ENCODE results near the gene AP4B1.

The AP4B1 gene

GRCh38 chr1:113947388-113948107 lies 42.9 kb upstream of the AP4B1 start:
- no peaks in the 10 kb centered on the region for H3K27me3 ChIP-seq
- intact Hi-C loops (cut with DNase I; ENCODE audit: low total_unique reads): no loop called here
- H3K27ac ChIP-seq: peak overlapping the region; percentile 40 to 50
- H3K4me3 ChIP-seq: no peak overlapping the region
- no peak for DNase-seq
- H3K9me3 ChIP-seq: no peaks in the 10 kb centered on the region
- no peak for TF ChIP-seq CTCF (IDR thresholded peaks at IDR 0.05)
- H3K36me3 ChIP-seq: peaks cover 0 to 11% (median under 1%) of the 10 kb centered on the region in 3 donors
- peaks cover 0 to 55% (median 28%) of the 10 kb centered on the region in 4 donors for H3K4me1 ChIP-seq

- TF ChIP-seq CTCF (IDR thresholded peaks at IDR 0.05): no peak
- Histone ChIP-seq H3K4me1 (peaks cover 0 to 48% (median 28%) of the 10 kb centered on the region in 4 donors), H3K9me3 (no peaks in the 10 kb centered on the region), H3K27me3 (no peaks in the 10 kb centered on the region), H3K4me3 (no peak overlapping the region), H3K36me3 (peaks cover 3 to 18% (median 8%) of the 10 kb centered on the region in 3 donors), H3K27ac (peak overlapping the region; percentile 40 to 50)
- no peak for DNase-seq
- intact Hi-C loops (cut with DNase I; ENCODE audit: low total_unique reads): no loop called here
Measured at GRCh38 chr1:113946678-113947387, 42.2 kb upstream of the AP4B1 start.

- Histone ChIP-seq H3K9me3 (no peaks in the 10 kb centered on the region), H3K4me3 (no peak overlapping the region), H3K36me3 (peaks cover 8 to 26% (median 13%) of the 10 kb centered on the region in 3 donors), H3K27ac (no peak overlapping the region), H3K4me1 (peaks cover 0 to 44% (median 28%) of the 10 kb centered on the region in 4 donors), H3K27me3 (no peaks in the 10 kb centered on the region)
- DNase-seq: no peak
- no peak for TF ChIP-seq CTCF (IDR thresholded peaks at IDR 0.05)
- intact Hi-C loops (cut with DNase I; ENCODE audit: low total_unique reads): no loop called here
Measured at GRCh38 chr1:113946112-113946511, 41.5 kb upstream of the AP4B1 start.

GRCh38 chr1:113945329-113945728 lies 40.7 kb upstream of the AP4B1 start:
- Histone ChIP-seq H3K27me3 (no peaks in the 10 kb centered on the region), H3K27ac (no peak overlapping the region), H3K9me3 (no peaks in the 10 kb centered on the region), H3K4me3 (no peak overlapping the region), H3K4me1 (peaks cover 0 to 44% (median 29%) of the 10 kb centered on the region in 4 donors), H3K36me3 (peaks cover 16 to 34% (median 20%) of the 10 kb centered on the region in 3 donors)
- intact Hi-C loops (cut with DNase I; ENCODE audit: low total_unique reads): no loop called here
- no peak for DNase-seq
- TF ChIP-seq CTCF (IDR thresholded peaks at IDR 0.05): no peak

- Histone ChIP-seq H3K27me3 (no peaks in the 10 kb centered on the region), H3K4me1 (peaks cover 0 to 44% (median 18%) of the 10 kb centered on the region in 4 donors), H3K9me3 (no peaks in the 10 kb centered on the region), H3K27ac (no peak overlapping the region), H3K36me3 (peaks cover 16 to 35% (median 22%) of the 10 kb centered on the region in 3 donors), H3K4me3 (no peak overlapping the region)
- no peak for TF ChIP-seq CTCF (IDR thresholded peaks at IDR 0.05)
- intact Hi-C loops (cut with DNase I; ENCODE audit: low total_unique reads): no loop called here
- no peak for DNase-seq
Measured at GRCh38 chr1:113943028-113943811, 38.6 kb upstream of the AP4B1 start.

Measured in tibial artery (tissue), 4 donors.